ENCODE data around the gene RAPGEF3. TPM values are rescaled to one million over a fixed set of nuclear protein-coding genes. Genes with fewer than 3 reads are reported as not detected.

RAPGEF3 gene
- total RNA-seq, 4 donors from 2014 or later: 17.0 to 27.0 (median 22.3) TPM

GRCh38 chr12:47733142-47733541 lies 25.5 kb downstream of the RAPGEF3 start:
- in situ Hi-C loops (cut with MboI; ENCODE audit: low sequenced_read_pairs in 4 of 4) (loop anchor here in 2 of 4 donors (25.0 kb wide), 1 partner anchor 104 kb away; no protein-coding TSS in a partner anchor), intact Hi-C loops (cut with DNase I; ENCODE audit: low total_unique reads) (no loop called here)
- ATAC-seq (no peak), DNase-seq (no peak)
- no peaks in the 10 kb centered on the region for H3K36me3 ChIP-seq
- no peaks in the 10 kb centered on the region for H3K9me3 ChIP-seq
- no peaks in the 10 kb centered on the region for H3K27me3 ChIP-seq
- H3K4me3 ChIP-seq: no peak overlapping the region
- H3K4me1 ChIP-seq: peaks cover 40 to 56% of the 10 kb centered on the region in 2 donors
- no peak overlapping the region for H3K27ac ChIP-seq
- no peak for TF ChIP-seq CTCF (IDR thresholded peaks at IDR 0.05 in 4 of 5, conservative IDR thresholded peaks at IDR 0.05 in 1 of 5)
- no peak for TF ChIP-seq POLR2A (IDR thresholded peaks at IDR 0.05)

- in situ Hi-C loops (cut with MboI; ENCODE audit: low sequenced_read_pairs in 4 of 4): loop anchor here in 2 of 4 donors (25.0 kb wide), 1 partner anchor 105 kb away; no protein-coding TSS in a partner anchor
- intact Hi-C loops (cut with DNase I; ENCODE audit: low total_unique reads): no loop called here
- peaks cover 34 to 53% of the 10 kb centered on the region in 2 donors for H3K4me1 ChIP-seq
- H3K36me3 ChIP-seq: no peaks in the 10 kb centered on the region
- no peak overlapping the region for H3K27ac ChIP-seq
- ATAC-seq (no peak), DNase-seq (no peak)
- no peaks in the 10 kb centered on the region for H3K9me3 ChIP-seq
- TF ChIP-seq POLR2A (IDR thresholded peaks at IDR 0.05) (no peak), CTCF (IDR thresholded peaks at IDR 0.05 in 4 of 5, conservative IDR thresholded peaks at IDR 0.05 in 1 of 5) (no peak)
- no peak overlapping the region for H3K4me3 ChIP-seq
- H3K27me3 ChIP-seq: no peaks in the 10 kb centered on the region
Observed at GRCh38 chr12:47732504-47732903, 26.2 kb downstream of the RAPGEF3 start.

GRCh38 chr12:47731723-47732122 lies 27.0 kb downstream of the RAPGEF3 start:
- peaks cover 26 to 46% of the 10 kb centered on the region in 2 donors for H3K4me1 ChIP-seq
- intact Hi-C loops (cut with DNase I; ENCODE audit: low total_unique reads) (no loop called here), in situ Hi-C loops (cut with MboI; ENCODE audit: low sequenced_read_pairs in 4 of 4) (loop anchor here in 2 of 4 donors (25.0 kb wide), 1 partner anchor 106 kb away; no protein-coding TSS in a partner anchor)
- no peak for DNase-seq
- no peaks in the 10 kb centered on the region for H3K9me3 ChIP-seq
- TF ChIP-seq POLR2A (IDR thresholded peaks at IDR 0.05) (no peak), CTCF (IDR thresholded peaks at IDR 0.05 in 4 of 5, conservative IDR thresholded peaks at IDR 0.05 in 1 of 5) (no peak)
- H3K27me3 ChIP-seq: no peaks in the 10 kb centered on the region
- H3K27ac ChIP-seq: no peak overlapping the region
- no peak overlapping the region for H3K4me3 ChIP-seq
- no peaks in the 10 kb centered on the region for H3K36me3 ChIP-seq
- ATAC-seq: no peak

GRCh38 chr12:47730341-47730744 lies 28.3 kb downstream of the RAPGEF3 start:
- Histone ChIP-seq H3K27ac (peak overlapping the region; percentile 0 to 16 (median 4)), H3K4me3 (no peak overlapping the region), H3K27me3 (no peaks in the 10 kb centered on the region), H3K9me3 (no peaks in the 10 kb centered on the region), H3K36me3 (no peaks in the 10 kb centered on the region), H3K4me1 (peaks cover 12 to 32% of the 10 kb centered on the region in 2 donors)
- TF ChIP-seq POLR2A (IDR thresholded peaks at IDR 0.05) (no peak), CTCF (IDR thresholded peaks at IDR 0.05 in 4 of 5, conservative IDR thresholded peaks at IDR 0.05 in 1 of 5) (no peak)
- peak; percentile 33 to 41 for DNase-seq
- peak; percentile 55 to 72 for ATAC-seq
- in situ Hi-C loops (cut with MboI; ENCODE audit: low sequenced_read_pairs in 4 of 4) (loop anchor here in 2 of 4 donors (25.0 kb wide), 1 partner anchor 107 kb away; no protein-coding TSS in a partner anchor), intact Hi-C loops (cut with DNase I; ENCODE audit: low total_unique reads) (no loop called here)

- no peak overlapping the region for H3K4me3 ChIP-seq
- no peaks in the 10 kb centered on the region for H3K27me3 ChIP-seq
- TF ChIP-seq POLR2A (IDR thresholded peaks at IDR 0.05) (no peak), CTCF (IDR thresholded peaks at IDR 0.05 in 4 of 5, conservative IDR thresholded peaks at IDR 0.05 in 1 of 5) (no peak)
- no peak overlapping the region for H3K27ac ChIP-seq
- intact Hi-C loops (cut with DNase I; ENCODE audit: low total_unique reads): no loop called here
- H3K36me3 ChIP-seq: no peaks in the 10 kb centered on the region
- in situ Hi-C loops (cut with MboI; ENCODE audit: low sequenced_read_pairs in 4 of 4): loop anchor here in 2 of 4 donors (25.0 kb wide), 1 partner anchor 108 kb away; no protein-coding TSS in a partner anchor
- H3K4me1 ChIP-seq: peaks cover under 1 to 21% of the 10 kb centered on the region in 2 donors
- no peaks in the 10 kb centered on the region for H3K9me3 ChIP-seq
- ATAC-seq (no peak), DNase-seq (no peak)
Observed at GRCh38 chr12:47729233-47729632, 29.4 kb downstream of the RAPGEF3 start.
